OCI-LY1 (cell line): ENCODE data around the gene USF2.

ENCODE experiments used
- EZH2 ChIP-seq: fragments of 200-600 bp; sonication (generic), shearing (Covaris generic); IDR thresholded peaks from 2 replicates; pipeline ENCODE4 v1.8.0; 2017; ENCODE audit warnings: borderline replicate concordance, mixed run types, mild to moderate bottlenecking, antibody characterized with exemption, low read length, moderate library complexity, mixed read lengths
- TF ChIP-seq, protein P1 (sequence below): fragments of 200-600 bp; sonication (generic), shearing (Covaris generic); IDR thresholded peaks from 2 replicates; pipeline ENCODE4 v1.5.1; 2017; ENCODE audit warnings: mild to moderate bottlenecking, antibody characterized with exemption, low read length, moderate library complexity, mixed read lengths

DNA sequence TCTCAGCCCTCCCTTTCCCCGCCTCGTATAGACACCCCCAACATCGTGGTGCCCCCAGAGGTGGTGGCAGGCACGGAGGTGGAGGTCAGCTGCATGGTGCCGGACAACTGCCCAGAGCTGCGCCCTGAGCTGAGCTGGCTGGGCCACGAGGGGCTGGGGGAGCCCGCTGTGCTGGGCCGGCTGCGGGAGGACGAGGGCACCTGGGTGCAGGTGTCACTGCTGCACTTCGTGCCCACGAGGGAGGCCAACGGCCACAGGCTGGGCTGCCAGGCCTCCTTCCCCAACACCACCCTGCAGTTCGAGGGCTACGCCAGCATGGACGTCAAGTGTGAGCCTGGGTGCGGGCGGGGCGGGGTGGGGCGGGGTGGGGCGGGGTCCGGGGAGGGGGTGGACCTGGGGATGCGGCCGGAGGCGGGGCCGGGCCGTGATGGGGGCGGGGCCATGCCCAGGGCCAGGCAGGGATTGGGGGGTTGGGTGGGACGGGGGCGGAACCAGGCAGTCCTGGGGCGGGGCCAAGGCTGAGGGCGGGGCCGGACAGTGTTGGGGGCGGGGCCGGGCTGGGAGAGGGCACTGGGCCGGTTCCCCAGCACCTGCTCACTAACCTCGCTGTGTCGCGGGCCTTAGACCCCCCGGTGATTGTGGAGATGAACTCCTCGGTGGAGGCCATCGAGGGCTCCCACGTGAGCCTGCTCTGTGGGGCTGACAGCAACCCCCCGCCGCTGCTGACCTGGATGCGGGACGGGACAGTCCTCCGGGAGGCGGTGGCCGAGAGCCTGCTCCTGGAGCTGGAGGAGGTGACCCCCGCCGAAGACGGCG is 31.0 kb downstream of the USF2 start:
- no peak for TF ChIP-seq EZH2
- TF ChIP-seq, protein P1, sequence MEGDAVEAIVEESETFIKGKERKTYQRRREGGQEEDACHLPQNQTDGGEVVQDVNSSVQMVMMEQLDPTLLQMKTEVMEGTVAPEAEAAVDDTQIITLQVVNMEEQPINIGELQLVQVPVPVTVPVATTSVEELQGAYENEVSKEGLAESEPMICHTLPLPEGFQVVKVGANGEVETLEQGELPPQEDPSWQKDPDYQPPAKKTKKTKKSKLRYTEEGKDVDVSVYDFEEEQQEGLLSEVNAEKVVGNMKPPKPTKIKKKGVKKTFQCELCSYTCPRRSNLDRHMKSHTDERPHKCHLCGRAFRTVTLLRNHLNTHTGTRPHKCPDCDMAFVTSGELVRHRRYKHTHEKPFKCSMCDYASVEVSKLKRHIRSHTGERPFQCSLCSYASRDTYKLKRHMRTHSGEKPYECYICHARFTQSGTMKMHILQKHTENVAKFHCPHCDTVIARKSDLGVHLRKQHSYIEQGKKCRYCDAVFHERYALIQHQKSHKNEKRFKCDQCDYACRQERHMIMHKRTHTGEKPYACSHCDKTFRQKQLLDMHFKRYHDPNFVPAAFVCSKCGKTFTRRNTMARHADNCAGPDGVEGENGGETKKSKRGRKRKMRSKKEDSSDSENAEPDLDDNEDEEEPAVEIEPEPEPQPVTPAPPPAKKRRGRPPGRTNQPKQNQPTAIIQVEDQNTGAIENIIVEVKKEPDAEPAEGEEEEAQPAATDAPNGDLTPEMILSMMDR, result no peak
